GM10248 (cell line): ENCODE data around the gene CAMK1D.

Source experiments
- CTCF ChIA-PET: fragments of 300-600 bp; sonication (Branson Sonifier 250); formaldehyde crosslinking; extraction: SDS; loops from one replicate; lab custom pipeline; 2021; ENCODE audit warnings: antibody characterized with exemption; lab: Yijun Ruan, JAX
- POLR2A ChIA-PET: fragments of 350-650 bp; sonication (Branson Sonifier 250); formaldehyde crosslinking; extraction: SDS; loops from one replicate; lab custom pipeline; 2020; ENCODE audit warnings: antibody characterized with exemption; lab: Yijun Ruan, JAX
- DNase-seq: peaks from one replicate; pipeline ENCODE4 v3.0.0; 2012; ENCODE audit errors: extremely low spot score
- CTCF ChIP-seq: IDR thresholded peaks from 2 replicates; pipeline ENCODE4 v1.5.1; 2012; ENCODE audit warnings: mild to moderate bottlenecking, low read depth; ENCODE audit errors: extremely low read depth, missing control alignments, control extremely low read depth

Gene CAMK1D

GRCh38 chr10:12340371-12340770, 9.0 kb upstream of the CAMK1D start:
- CTCF ChIA-PET: no interaction called here
- DNase-seq: no peak
- TF ChIP-seq CTCF: no peak
- POLR2A ChIA-PET: no interaction called here

GRCh38 chr10:12340937-12341336, 8.4 kb upstream of the CAMK1D start:
- TF ChIP-seq CTCF: no peak
- no peak for DNase-seq
- ChIA-PET POLR2A (no interaction called here), CTCF (interaction anchor here (1.1 kb wide), 1 partner anchor 18 kb away, joined by 3 read pairs; no protein-coding TSS in a partner anchor)

- POLR2A ChIA-PET: no interaction called here
- DNase-seq: no peak
- CTCF ChIA-PET: interaction anchor here (1.1 kb wide), 1 partner anchor 18 kb away, joined by 3 read pairs; no protein-coding TSS in a partner anchor
- TF ChIP-seq CTCF: no peak
Measured at GRCh38 chr10:12341526-12341925, 7.8 kb upstream of the CAMK1D start.

GRCh38 chr10:12344375-12345110, 4.8 kb upstream of the CAMK1D start:
- ChIA-PET POLR2A (interaction anchor here (0.7 kb wide), 1 partner anchor 84 kb away, joined by 3 read pairs; no protein-coding TSS in a partner anchor), CTCF (interaction anchor here (1.0 kb wide), 1 partner anchor 11 kb away, joined by 3 read pairs; no protein-coding TSS in a partner anchor)
- no peak for TF ChIP-seq CTCF
- DNase-seq: no peak

GRCh38 chr10:12346707-12347106, 2.6 kb upstream of the CAMK1D start:
- TF ChIP-seq CTCF: no peak
- ChIA-PET CTCF (interaction anchor here (0.7 to 2.9 kb wide), 7 partner anchors 8 to 83 kb away, joined by 3 to 14 read pairs (median 3); no protein-coding TSS in a partner anchor), POLR2A (interaction anchor here (0.6 to 1.0 kb wide), 2 partner anchors 9 to 10 kb away, joined by 4 to 5 read pairs; no protein-coding TSS in a partner anchor)
- DNase-seq: no peak

GRCh38 chr10:12348294-12348869, 965 bp upstream of the CAMK1D start:
- CTCF ChIA-PET: interaction anchor here (1.0 to 2.9 kb wide), 7 partner anchors 10 to 133 kb away, joined by 3 to 14 read pairs (median 3); no protein-coding TSS in a partner anchor
- POLR2A ChIA-PET: interaction anchor here (1.4 kb wide), 1 partner anchor 83 kb away, joined by 14 read pairs; no protein-coding TSS in a partner anchor
- no peak for DNase-seq
- no peak for TF ChIP-seq CTCF
